Omental fat pad (tissue), 4 donors: Measurements from ENCODE around the gene OR1I1. TPM values are rescaled to one million over a fixed set of nuclear protein-coding genes. Genes with fewer than 3 reads are reported as not detected.

Experiments
- ATAC-seq: fragments of 150-250 bp; one replicate; pipeline ENCODE4 v1.9.1; 2016; ENCODE audit warnings: mild to moderate bottlenecking, moderate library complexity; ENCODE audit not compliant: low FRiP score
- DNase-seq: peaks from one replicate; pipeline ENCODE4 v3.0.0-alpha.2; 2019; ENCODE audit warnings: low spot score
- total RNA-seq, 4 donors: library from RNA; depleted of rRNA; stranded (reverse); fragments of >200 nt; gene quantifications; one replicate each; pipeline ENCODE4 v1.1.0, GENCODE V29; 2016
- TF ChIP-seq, protein P1 (sequence below), 3 donors: fragments of 450-650 bp; IDR thresholded peaks; one replicate each; pipeline ENCODE4 v1.5.1; 2016 to 2017; ENCODE audit warnings: antibody characterized with exemption in 3 of 3, mild to moderate bottlenecking in 3 of 3, moderate library complexity in 2 of 3

Gene OR1I1
- total RNA-seq, 4 donors from 2014 or later, result not detected

DNA sequence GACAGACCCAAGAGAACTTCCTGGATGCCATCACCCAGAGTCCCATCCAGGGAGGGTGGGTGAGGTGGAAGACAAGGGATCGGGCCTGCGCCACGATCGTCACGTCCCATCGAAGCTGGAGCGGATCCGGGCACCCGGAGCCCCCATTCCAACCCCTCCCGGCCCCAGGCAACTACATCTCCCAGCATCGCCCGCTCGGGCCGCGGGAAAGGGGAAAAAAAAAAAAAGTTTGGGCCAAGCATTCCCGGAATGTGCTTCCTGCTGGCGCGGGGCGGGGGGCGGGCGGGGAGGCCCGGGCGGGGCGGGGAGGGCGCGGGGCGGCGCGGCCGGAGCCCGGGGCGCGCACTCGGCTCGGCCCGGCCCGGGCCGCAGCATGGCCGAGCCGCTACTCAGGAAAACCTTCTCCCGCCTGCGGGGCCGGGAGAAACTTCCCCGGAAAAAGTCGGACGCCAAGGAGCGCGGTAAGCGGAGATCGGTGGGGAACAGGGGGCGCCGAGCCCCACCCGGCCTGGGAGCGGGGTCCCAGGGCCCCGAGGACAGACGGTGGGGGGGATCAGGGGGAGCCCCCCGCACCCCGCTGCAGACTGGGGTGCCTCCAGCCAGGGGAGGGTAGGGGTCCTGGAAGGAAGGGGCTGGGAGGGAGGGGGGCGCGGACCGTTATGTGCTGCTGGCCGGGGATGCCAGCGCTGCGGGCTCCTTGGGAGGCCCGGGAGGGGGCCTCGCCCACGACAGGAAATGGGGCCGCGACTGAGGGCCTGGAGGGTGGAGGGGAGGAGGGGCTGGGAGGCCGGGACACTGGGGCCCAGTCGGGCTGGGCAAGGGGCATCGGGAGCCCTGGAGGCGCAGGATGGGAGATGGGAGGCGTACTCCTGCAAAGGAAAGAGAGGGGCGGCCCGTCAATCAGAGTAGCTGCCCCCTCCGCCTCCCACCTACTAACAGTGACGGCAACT is 25.3 kb downstream of the OR1I1 start, which contains the start of gene SYDE1:
SYDE1 (plus strand) TSS at position 341 of the 950 bp plus-strand sequence; CDS start at position 374, 33 bp downstream.
- peak; percentile 64 for ATAC-seq
- TF ChIP-seq, protein P1, sequence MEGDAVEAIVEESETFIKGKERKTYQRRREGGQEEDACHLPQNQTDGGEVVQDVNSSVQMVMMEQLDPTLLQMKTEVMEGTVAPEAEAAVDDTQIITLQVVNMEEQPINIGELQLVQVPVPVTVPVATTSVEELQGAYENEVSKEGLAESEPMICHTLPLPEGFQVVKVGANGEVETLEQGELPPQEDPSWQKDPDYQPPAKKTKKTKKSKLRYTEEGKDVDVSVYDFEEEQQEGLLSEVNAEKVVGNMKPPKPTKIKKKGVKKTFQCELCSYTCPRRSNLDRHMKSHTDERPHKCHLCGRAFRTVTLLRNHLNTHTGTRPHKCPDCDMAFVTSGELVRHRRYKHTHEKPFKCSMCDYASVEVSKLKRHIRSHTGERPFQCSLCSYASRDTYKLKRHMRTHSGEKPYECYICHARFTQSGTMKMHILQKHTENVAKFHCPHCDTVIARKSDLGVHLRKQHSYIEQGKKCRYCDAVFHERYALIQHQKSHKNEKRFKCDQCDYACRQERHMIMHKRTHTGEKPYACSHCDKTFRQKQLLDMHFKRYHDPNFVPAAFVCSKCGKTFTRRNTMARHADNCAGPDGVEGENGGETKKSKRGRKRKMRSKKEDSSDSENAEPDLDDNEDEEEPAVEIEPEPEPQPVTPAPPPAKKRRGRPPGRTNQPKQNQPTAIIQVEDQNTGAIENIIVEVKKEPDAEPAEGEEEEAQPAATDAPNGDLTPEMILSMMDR (IDR thresholded peaks at IDR 0.05), result no peak

DNA sequence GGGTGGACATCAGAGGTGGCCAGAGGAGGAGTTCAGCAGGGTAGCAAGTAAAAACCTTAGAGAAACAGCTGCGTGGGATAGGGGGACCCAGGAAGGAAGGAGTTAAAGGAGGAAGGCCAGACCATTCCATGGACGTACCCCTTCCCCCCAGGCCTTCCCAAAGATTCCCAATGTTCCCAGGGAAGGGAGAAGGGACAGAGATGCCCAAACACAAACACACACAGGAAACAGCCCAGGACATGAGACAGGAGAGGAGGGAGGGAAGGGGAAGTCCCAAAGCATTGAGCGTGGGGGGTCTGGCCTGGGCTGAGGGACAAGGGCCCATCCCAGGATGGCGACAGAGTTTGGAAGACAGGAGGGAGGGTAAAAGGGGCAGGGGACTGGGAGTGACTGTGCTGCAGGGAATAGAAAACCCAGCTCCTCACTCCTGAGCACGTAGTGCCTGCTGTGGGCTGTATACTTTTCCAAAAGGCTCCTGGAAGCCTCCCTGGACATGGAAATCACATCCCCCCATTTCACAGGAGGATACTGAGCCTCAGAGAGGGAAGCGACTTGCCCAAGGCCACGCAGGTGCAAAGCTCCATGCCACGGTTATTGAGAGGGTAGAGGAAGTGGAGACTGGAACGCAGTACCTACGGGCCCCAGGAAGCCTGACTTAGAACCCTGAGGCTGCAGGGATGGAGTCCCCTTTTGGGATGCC is 26.3 kb downstream of the OR1I1 start:
- ATAC-seq, result no peak
- DNase-seq, result no peak
- TF ChIP-seq, protein P1 (IDR thresholded peaks at IDR 0.05), result no peak

More for the DNA sequence above, 25.3 kb downstream of the OR1I1 start, which contains the start of gene SYDE1:
- DNase-seq, result no peak

DNA sequence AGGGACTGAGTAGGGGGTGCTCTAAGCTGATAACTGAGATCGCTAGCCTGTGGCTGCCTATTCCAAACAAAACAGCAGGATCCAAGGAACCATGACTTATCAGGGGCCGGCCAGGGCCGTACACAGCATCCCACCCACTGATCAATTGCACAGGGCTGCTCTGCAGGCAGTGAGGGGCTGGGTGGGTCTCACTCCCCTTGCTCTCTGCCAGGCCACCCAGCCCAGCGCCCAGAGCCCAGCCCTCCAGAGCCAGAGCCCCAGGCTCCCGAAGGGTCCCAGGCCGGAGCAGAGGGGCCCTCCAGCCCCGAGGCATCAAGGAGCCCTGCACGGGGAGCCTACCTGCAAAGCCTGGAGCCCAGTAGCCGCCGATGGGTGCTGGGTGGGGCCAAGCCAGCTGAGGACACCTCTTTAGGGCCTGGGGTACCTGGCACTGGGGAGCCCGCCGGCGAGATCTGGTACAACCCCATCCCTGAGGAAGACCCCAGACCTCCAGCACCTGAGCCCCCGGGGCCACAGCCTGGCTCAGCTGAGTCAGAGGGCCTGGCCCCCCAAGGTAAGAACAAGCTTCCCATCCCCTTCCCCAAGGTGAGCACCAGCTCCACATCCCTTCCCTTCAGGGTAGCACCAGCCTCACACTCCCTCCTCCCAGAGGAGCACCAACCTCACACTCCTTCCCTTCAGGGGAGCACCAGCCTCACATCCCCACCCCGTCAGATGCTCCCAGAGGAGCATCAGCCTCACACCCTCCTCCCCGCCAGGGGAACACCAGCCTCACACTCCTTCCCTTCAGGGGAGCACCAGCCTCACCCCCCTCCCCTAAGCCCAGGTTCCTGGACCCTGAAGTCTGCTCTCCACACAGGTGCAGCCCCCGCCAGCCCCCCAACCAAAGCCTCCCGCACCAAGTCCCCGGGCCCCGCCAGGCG is 27.1 kb downstream of the OR1I1 start:
- no peak for DNase-seq
- TF ChIP-seq, protein P1 (IDR thresholded peaks at IDR 0.05), result no peak
- ATAC-seq, result no peak

DNA sequence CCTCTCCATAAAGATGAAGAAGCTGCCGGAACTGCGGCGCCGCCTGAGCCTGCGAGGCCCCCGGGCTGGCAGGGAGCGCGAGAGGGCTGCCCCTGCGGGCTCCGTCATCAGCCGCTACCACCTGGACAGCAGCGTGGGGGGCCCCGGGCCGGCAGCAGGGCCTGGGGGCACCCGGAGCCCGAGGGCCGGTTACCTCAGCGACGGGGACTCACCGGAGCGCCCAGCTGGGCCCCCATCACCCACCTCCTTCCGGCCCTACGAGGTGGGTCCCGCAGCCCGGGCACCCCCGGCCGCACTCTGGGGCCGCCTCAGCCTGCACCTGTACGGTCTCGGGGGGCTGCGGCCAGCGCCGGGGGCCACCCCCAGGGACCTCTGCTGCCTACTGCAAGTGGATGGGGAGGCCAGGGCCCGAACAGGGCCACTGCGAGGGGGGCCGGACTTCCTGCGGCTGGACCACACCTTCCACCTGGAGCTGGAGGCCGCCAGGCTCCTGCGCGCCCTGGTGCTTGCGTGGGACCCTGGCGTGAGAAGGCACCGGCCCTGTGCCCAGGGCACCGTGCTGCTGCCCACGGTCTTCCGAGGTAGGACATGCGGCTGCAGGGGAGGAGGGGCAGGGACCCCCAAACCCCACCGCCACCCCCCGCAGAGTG is 27.9 kb downstream of the OR1I1 start:
- DNase-seq (no peak), ATAC-seq (no peak)
- TF ChIP-seq, protein P1 (IDR thresholded peaks at IDR 0.05), result no peak

DNA sequence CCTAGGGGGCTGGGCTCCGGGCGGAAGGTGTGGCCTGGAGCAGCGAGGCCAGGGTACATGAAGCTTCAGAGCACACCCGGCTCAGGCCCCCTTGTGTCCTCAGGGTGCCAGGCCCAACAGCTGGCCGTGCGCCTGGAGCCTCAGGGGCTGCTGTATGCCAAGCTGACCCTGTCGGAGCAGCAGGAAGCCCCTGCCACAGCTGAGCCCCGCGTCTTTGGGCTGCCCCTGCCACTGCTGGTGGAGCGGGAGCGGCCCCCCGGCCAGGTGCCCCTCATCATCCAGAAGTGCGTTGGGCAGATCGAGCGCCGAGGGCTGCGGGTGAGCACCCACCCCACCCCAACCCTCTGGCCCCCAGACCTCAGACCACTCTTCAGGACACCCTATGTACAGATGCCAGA is 28.4 kb downstream of the OR1I1 start:
- ATAC-seq, result no peak
- TF ChIP-seq, protein P1 (IDR thresholded peaks at IDR 0.05), result no peak
- DNase-seq, result no peak

DNA sequence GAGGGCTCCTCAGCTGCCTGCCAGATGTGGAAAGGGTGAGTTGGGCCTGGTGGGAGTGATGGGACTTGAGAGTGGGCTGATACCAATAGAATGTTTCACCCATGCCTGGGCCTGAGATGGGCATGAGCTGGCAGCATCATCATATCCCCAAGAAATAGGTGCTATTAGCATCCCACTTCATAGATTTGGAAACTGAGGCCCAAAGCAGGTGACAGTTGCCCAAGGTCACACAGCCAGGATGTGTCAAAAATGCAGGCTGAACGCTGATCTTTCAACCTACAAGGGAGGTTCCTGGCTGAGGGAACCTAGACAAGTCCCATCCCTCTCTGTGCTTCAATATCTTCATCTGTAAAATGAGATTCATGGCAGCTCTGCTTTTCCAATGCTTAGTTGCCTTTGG is 29.7 kb downstream of the OR1I1 start:
- DNase-seq (no peak), ATAC-seq (no peak)
- TF ChIP-seq, protein P1 (IDR thresholded peaks at IDR 0.05), result no peak
